CD14-positive monocyte (primary cell): ENCODE data around the gene RARRES1. TPM values are rescaled to one million over a fixed set of nuclear protein-coding genes. Genes with fewer than 3 reads are reported as not detected.

Experiments
- DNase-seq, 3 donors: peaks; one replicate each; pipeline ENCODE4 v3.0.0-alpha.2; 2011 to 2022
- H2AFZ ChIP-seq: 2 replicates; pipeline ENCODE4 v1.6.0; 2012; ENCODE audit warnings: mild to moderate bottlenecking, low read depth, low read length, inconsistent platforms; ENCODE audit not compliant: insufficient read depth, poor library complexity, severe bottlenecking
- H3K27ac ChIP-seq, 2 donors: 1 replicate in 1 of 2; 2 replicates in 1 of 2; pipeline ENCODE4 v1.5.1; 2012 to 2013; ENCODE audit warnings: low read length in 2 of 2, control low read depth in 1 of 2, inconsistent platforms in 1 of 2, low read depth in 1 of 2, mild to moderate bottlenecking in 1 of 2
- H3K27me3 ChIP-seq, 2 donors: one replicate each; pipeline versions ENCODE4 v1.6.0 to v1.6.1; 2011 to 2013; ENCODE audit warnings: low read length in 2 of 2; ENCODE audit not compliant: control insufficient read depth in 2 of 2, insufficient read depth in 2 of 2
- H3K36me3 ChIP-seq, 2 donors: replicated peaks in 1 of 2; 1 replicate in 1 of 2; 2 replicates in 1 of 2; pipeline versions ENCODE4 v1.5.1 to v1.6.1; 2012 to 2013; ENCODE audit warnings: low read length in 2 of 2, control low read depth in 1 of 2, inconsistent platforms in 1 of 2, mild to moderate bottlenecking in 1 of 2; ENCODE audit not compliant: insufficient read depth in 2 of 2, control insufficient read depth in 1 of 2
- H3K4me1 ChIP-seq, 2 donors: 1 replicate in 1 of 2; 2 replicates in 1 of 2; pipeline versions ENCODE4 v1.5.1 to v1.6.1; 2012 to 2013; ENCODE audit warnings: low read length in 2 of 2, control low read depth in 1 of 2, inconsistent platforms in 1 of 2, mild to moderate bottlenecking in 1 of 2, moderate library complexity in 1 of 2; ENCODE audit not compliant: insufficient read depth in 2 of 2, control insufficient read depth in 1 of 2
- H3K4me2 ChIP-seq: replicated peaks from 2 replicates; pipeline ENCODE3; 2012; ENCODE audit warnings: low read length, moderate library complexity, mild to moderate bottlenecking; ENCODE audit not compliant: poor library complexity, severe bottlenecking; ENCODE audit errors: extremely low read depth
- H3K4me3 ChIP-seq, 3 experiments: fragments of 200-600 bp in 1 of 3; sonication (generic) in 1 of 3; replicated peaks in 1 of 3; 1 replicate in 2 of 3; 2 replicates in 1 of 3; pipeline ENCODE4 v1.5.1; 2011 to 2013; ENCODE audit warnings: low read length in 3 of 3, mild to moderate bottlenecking in 3 of 3, control low read depth in 2 of 3, low read depth in 2 of 3, inconsistent platforms in 1 of 3, moderate library complexity in 1 of 3
- H3K79me2 ChIP-seq: 2 replicates; pipeline ENCODE4 v1.6.0; 2012; ENCODE audit warnings: mild to moderate bottlenecking, control low read depth, inconsistent platforms, low read length, moderate library complexity; ENCODE audit not compliant: insufficient read depth
- H3K9ac ChIP-seq: 2 replicates; pipeline ENCODE4 v1.6.0; 2017; ENCODE audit warnings: low read length, mild to moderate bottlenecking; ENCODE audit not compliant: insufficient read depth, poor library complexity, severe bottlenecking
- H3K9me3 ChIP-seq, 2 donors: replicated peaks in 1 of 2; 1 replicate in 1 of 2; 2 replicates in 1 of 2; pipeline versions ENCODE4 v1.5.1 to v1.6.1; 2012 to 2013; ENCODE audit warnings: low read length in 2 of 2, control low read depth in 1 of 2; ENCODE audit not compliant: control insufficient read depth in 1 of 2, insufficient read depth in 1 of 2
- H4K20me1 ChIP-seq: 2 replicates; pipeline ENCODE4 v1.6.0; 2012; ENCODE audit warnings: mild to moderate bottlenecking, low read length, control low read depth, moderate library complexity; ENCODE audit not compliant: insufficient read depth
- H3K27ac Mint-ChIP-seq, 7 donors: one replicate each; pipeline ENCODE4 v1.8.0; 2020; ENCODE audit warnings: mild to moderate bottlenecking in 7 of 7, mixed read lengths in 7 of 7, moderate library complexity in 6 of 7, inconsistent platforms in 2 of 7
- H3K27me3 Mint-ChIP-seq, 3 donors: one replicate each; pipeline ENCODE4 v1.8.0; 2021 to 2022; ENCODE audit warnings: low read depth in 3 of 3, mild to moderate bottlenecking in 3 of 3, mixed read lengths in 3 of 3, moderate library complexity in 3 of 3, inconsistent platforms in 1 of 3
- H3K36me3 Mint-ChIP-seq, 2 donors: one replicate each; pipeline ENCODE4 v1.8.0; 2020; ENCODE audit warnings: mixed read lengths in 2 of 2, inconsistent platforms in 1 of 2, mild to moderate bottlenecking in 1 of 2
- H3K4me1 Mint-ChIP-seq: one replicate; pipeline ENCODE4 v1.8.0; 2020; ENCODE audit warnings: mild to moderate bottlenecking, mixed read lengths
- H3K4me3 Mint-ChIP-seq, 2 donors: one replicate each; pipeline ENCODE4 v1.8.0; 2020; ENCODE audit warnings: mild to moderate bottlenecking in 2 of 2, mixed read lengths in 2 of 2, moderate library complexity in 1 of 2
- H3K9me3 Mint-ChIP-seq, 7 donors: one replicate each; pipeline ENCODE4 v1.8.0; 2020 to 2022; ENCODE audit warnings: mixed read lengths in 7 of 7, mild to moderate bottlenecking in 6 of 7, moderate library complexity in 6 of 7, inconsistent platforms in 2 of 7
- WGBS: methylation state at CpG from one replicate; pipeline ENCODE4 v1.1.5; 2013; ENCODE audit warnings: missing lambda C conversion rate; ENCODE audit not compliant: insufficient coverage; 5-methylcytosine and 5-hydroxymethylcytosine counted together
- intact Hi-C, 2 donors: fragments of 100-400 bp; cut with micrococcal nuclease; formaldehyde crosslinking; loops; one replicate each; pipeline versions ENCODE4 v1.15.0 to v1.15.1; 2023
- polyA plus RNA-seq, 3 donors: library from polyadenylated mRNA; depleted of rRNA in 1 of 3; unstranded in 2 of 3; stranded (reverse) in 1 of 3; fragments of 300-500 nt in 2 of 3; fragments of >200 nt in 1 of 3; fragmentation: Illumina TruSeq in 2 of 3; gene quantifications; 1 replicate in 2 of 3; 2 replicates in 1 of 3; pipeline ENCODE4 v1.2.3, GENCODE V29; 2012 to 2021
- TF ChIP-seq, protein P1 (sequence below): fragments of 200-600 bp; IDR thresholded peaks from one replicate; pipeline ENCODE4 v1.8.0; 2022; ENCODE audit warnings: antibody characterized with exemption, mild to moderate bottlenecking

Gene RARRES1
- polyA plus RNA-seq, 3 donors, result not detected

DNA sequence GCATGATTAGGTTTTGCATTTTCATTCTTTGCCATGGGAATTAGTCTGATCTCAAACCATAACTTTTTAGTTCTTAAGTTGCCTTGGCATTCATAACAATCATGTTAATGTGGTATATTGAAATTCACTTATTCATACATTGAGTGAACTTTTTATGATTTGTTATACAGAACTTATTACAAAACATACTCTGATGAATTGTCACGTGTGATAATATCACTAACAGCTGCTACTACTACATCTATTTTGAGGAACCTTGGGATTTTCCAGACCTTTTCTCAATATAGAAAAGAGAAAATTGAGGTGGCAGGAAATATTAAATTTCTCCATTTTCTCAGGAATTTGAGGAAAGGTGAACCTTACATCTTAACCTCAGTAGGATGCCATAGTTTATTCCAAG, 69.0 kb downstream of the RARRES1 start:
- H3K4me1 ChIP-seq, result no peaks in the 10 kb centered on the region
- H3K27ac ChIP-seq, result no peak overlapping the region
- no peak overlapping the region for H3K9ac ChIP-seq
- WGBS, result no CpG with 5 or more reads among the region's 1 CpG
- H3K79me2 ChIP-seq, result no peaks in the 10 kb centered on the region
- Mint-ChIP-seq H3K27me3 (no peaks in the 10 kb centered on the region), H3K36me3 (peaks cover 72 to 74% of the 10 kb centered on the region in 2 donors), H3K4me1 (no peaks in the 10 kb centered on the region), H3K27ac (no peak overlapping the region), H3K4me3 (no peak overlapping the region), H3K9me3 (no peaks in the 10 kb centered on the region)
- no peak overlapping the region for H2AFZ ChIP-seq
- H3K36me3 ChIP-seq, result peaks cover 88 to 99% of the 10 kb centered on the region in 2 donors
- no peaks in the 10 kb centered on the region for H3K27me3 ChIP-seq
- intact Hi-C loops, result loop anchor here in 1 of 2 donors (5.0 kb wide), 1 partner anchor 124 kb away; no protein-coding TSS in a partner anchor
- TF ChIP-seq, protein P1, sequence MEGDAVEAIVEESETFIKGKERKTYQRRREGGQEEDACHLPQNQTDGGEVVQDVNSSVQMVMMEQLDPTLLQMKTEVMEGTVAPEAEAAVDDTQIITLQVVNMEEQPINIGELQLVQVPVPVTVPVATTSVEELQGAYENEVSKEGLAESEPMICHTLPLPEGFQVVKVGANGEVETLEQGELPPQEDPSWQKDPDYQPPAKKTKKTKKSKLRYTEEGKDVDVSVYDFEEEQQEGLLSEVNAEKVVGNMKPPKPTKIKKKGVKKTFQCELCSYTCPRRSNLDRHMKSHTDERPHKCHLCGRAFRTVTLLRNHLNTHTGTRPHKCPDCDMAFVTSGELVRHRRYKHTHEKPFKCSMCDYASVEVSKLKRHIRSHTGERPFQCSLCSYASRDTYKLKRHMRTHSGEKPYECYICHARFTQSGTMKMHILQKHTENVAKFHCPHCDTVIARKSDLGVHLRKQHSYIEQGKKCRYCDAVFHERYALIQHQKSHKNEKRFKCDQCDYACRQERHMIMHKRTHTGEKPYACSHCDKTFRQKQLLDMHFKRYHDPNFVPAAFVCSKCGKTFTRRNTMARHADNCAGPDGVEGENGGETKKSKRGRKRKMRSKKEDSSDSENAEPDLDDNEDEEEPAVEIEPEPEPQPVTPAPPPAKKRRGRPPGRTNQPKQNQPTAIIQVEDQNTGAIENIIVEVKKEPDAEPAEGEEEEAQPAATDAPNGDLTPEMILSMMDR, result no peak
- H3K4me2 ChIP-seq, result no peak overlapping the region
- H3K9me3 ChIP-seq, result no peaks in the 10 kb centered on the region
- H3K4me3 ChIP-seq, result no peak overlapping the region
- no peaks in the 10 kb centered on the region for H4K20me1 ChIP-seq
- no peak for DNase-seq

DNA sequence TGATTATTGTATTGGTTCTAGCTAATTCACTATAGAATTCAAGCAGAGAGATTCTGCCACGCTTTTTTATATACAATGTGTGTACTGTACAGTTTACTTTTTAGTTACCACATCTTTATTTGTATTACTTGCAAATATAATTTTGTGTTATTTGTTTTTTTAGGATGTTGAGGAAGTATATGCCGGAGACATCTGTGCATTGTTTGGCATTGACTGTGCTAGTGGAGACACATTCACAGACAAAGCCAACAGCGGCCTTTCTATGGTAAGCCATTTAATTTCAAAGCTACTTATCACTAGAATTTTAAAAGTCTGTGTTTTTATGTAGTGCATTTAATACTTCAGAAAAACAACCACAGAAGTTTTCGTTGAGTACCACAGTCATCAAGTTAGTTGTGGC, 71.5 kb downstream of the RARRES1 start:
- H3K4me1 ChIP-seq, result no peaks in the 10 kb centered on the region
- intact Hi-C loops, result loop anchor here in 1 of 2 donors (5.0 kb wide), 1 partner anchor 127 kb away; no protein-coding TSS in a partner anchor

More for the DNA sequence above, 71.5 kb downstream of the RARRES1 start:
- no peak for DNase-seq
- H3K27ac ChIP-seq, result no peak overlapping the region
- H3K4me2 ChIP-seq, result no peak overlapping the region
- Mint-ChIP-seq H3K36me3 (peaks cover 71 to 77% of the 10 kb centered on the region in 2 donors), H3K9me3 (no peaks in the 10 kb centered on the region), H3K4me1 (no peaks in the 10 kb centered on the region), H3K27me3 (no peaks in the 10 kb centered on the region), H3K4me3 (no peak overlapping the region), H3K27ac (no peak overlapping the region)
- H4K20me1 ChIP-seq, result no peaks in the 10 kb centered on the region
- H2AFZ ChIP-seq, result no peak overlapping the region
- TF ChIP-seq, protein P1, result no peak
- H3K9me3 ChIP-seq, result no peaks in the 10 kb centered on the region
- H3K79me2 ChIP-seq, result no peaks in the 10 kb centered on the region
- no peaks in the 10 kb centered on the region for H3K27me3 ChIP-seq
- WGBS, result no CpG with 5 or more reads among the region's 4 CpGs
- H3K4me3 ChIP-seq, result no peak overlapping the region
- no peak overlapping the region for H3K9ac ChIP-seq
- peaks cover 76 to 92% of the 10 kb centered on the region in 2 donors for H3K36me3 ChIP-seq
